IMR-90 (cell line): ENCODE data around the gene FABP6. TPM values are rescaled to one million over a fixed set of nuclear protein-coding genes. Genes with fewer than 3 reads are reported as not detected.

Experiments used
- ATAC-seq: fragments of 200-7000 bp; cut with Tn5 transposase; 2 replicates; pipeline ENCODE4 v1.9.1; 2020; ENCODE audit warnings: low read depth, mild to moderate bottlenecking, moderate library complexity
- BruUV-seq: library from RNA; stranded (reverse); fragments of 400-500 nt; replicated peaks from 2 replicates; lab custom pipeline; 2021; lab: Mats Ljungman, UMichigan
- CTCF ChIA-PET: fragments of 300-600 bp; formaldehyde crosslinking; extraction: SDS; loops from one replicate; lab custom pipeline; 2021; ENCODE audit warnings: antibody characterized with exemption; lab: Yijun Ruan, JAX
- POLR2A ChIA-PET: fragments of 300-600 bp; sonication (Branson Sonifier 250); formaldehyde crosslinking; loops from one replicate; lab custom pipeline; 2022; ENCODE audit warnings: antibody characterized with exemption; ENCODE audit not compliant: unreplicated experiment; lab: Charles Lee
- DNase-seq: peaks from one replicate; pipeline ENCODE4 v3.0.0; 2013
- H2AFZ ChIP-seq: replicated peaks from 2 replicates; pipeline ENCODE3; 2013; ENCODE audit warnings: low read length, mild to moderate bottlenecking; ENCODE audit not compliant: poor library complexity
- H2AK5ac ChIP-seq: 2 replicates; pipeline ENCODE4 v1.6.1; 2013; ENCODE audit warnings: low read depth, low read length, inconsistent platforms
- H2AK9ac ChIP-seq: replicated peaks from 2 replicates; pipeline ENCODE3; 2013; ENCODE audit warnings: mild to moderate bottlenecking, low read depth, low read length, moderate library complexity; ENCODE audit not compliant: poor library complexity
- H2BK120ac ChIP-seq: 2 replicates; pipeline ENCODE4 v1.6.1; 2013; ENCODE audit warnings: low read depth, low read length, inconsistent platforms
- H2BK15ac ChIP-seq: 3 replicates; pipeline ENCODE4 v1.6.1; 2013; ENCODE audit warnings: low read depth, low read length, inconsistent platforms
- H2BK20ac ChIP-seq: 2 replicates; pipeline ENCODE4 v1.6.1; 2013; ENCODE audit warnings: low read depth, mild to moderate bottlenecking, inconsistent platforms, low read length, moderate library complexity
- H2BK5ac ChIP-seq: 2 replicates; pipeline ENCODE4 v1.6.1; 2013; ENCODE audit warnings: mild to moderate bottlenecking, low read depth, low read length, inconsistent platforms; ENCODE audit not compliant: poor library complexity, severe bottlenecking
- H3K14ac ChIP-seq: replicated peaks from 2 replicates; pipeline ENCODE4 v1.6.1; 2013; ENCODE audit warnings: low read depth, low read length, inconsistent platforms
- H3K18ac ChIP-seq: 2 replicates; pipeline ENCODE4 v1.6.1; 2013; ENCODE audit warnings: low read depth, low read length, control low read depth
- H3K23ac ChIP-seq: 2 replicates; pipeline ENCODE4 v1.6.1; 2013; ENCODE audit warnings: low read depth, low read length, inconsistent platforms
- H3K27ac ChIP-seq: 2 replicates; pipeline ENCODE4 v1.5.1; 2013; ENCODE audit warnings: mild to moderate bottlenecking, control low read depth, low read length; ENCODE audit not compliant: insufficient read depth
- H3K27me3 ChIP-seq: 2 replicates; pipeline ENCODE4 v1.6.1; 2013; ENCODE audit warnings: low read length; ENCODE audit not compliant: control insufficient read depth, insufficient read depth
- H3K36me3 ChIP-seq: 2 replicates; pipeline ENCODE4 v1.6.1; 2013; ENCODE audit warnings: low read length, mixed read lengths; ENCODE audit not compliant: control insufficient read depth, insufficient read depth
- H3K4ac ChIP-seq: 2 replicates; pipeline ENCODE4 v1.6.1; 2013; ENCODE audit warnings: low read depth, low read length, inconsistent platforms
- H3K4me1 ChIP-seq: 2 replicates; pipeline ENCODE4 v1.6.1; 2013; ENCODE audit warnings: low read length, mixed read lengths; ENCODE audit not compliant: control insufficient read depth, insufficient read depth
- H3K4me2 ChIP-seq: 2 replicates; pipeline ENCODE4 v1.6.1; 2013; ENCODE audit warnings: low read depth, mild to moderate bottlenecking, control low read depth, low read length, moderate library complexity
- H3K4me3 ChIP-seq: 2 replicates; pipeline ENCODE4 v1.5.1; 2013; ENCODE audit warnings: low read depth, mild to moderate bottlenecking, control low read depth, low read length, moderate library complexity; ENCODE audit not compliant: insufficient read depth
- H3K56ac ChIP-seq: 2 replicates; pipeline ENCODE4 v1.6.1; 2013; ENCODE audit warnings: low read length, inconsistent platforms; ENCODE audit not compliant: insufficient read depth; ENCODE audit errors: extremely low read depth
- H3K79me1 ChIP-seq, 2 experiments: 2 replicates each; pipeline ENCODE4 v1.6.1; 2013; ENCODE audit warnings: low read length in 2 of 2, inconsistent platforms in 1 of 2, low read depth in 1 of 2
- H3K9ac ChIP-seq: 2 replicates; pipeline ENCODE4 v1.6.1; 2013; ENCODE audit warnings: low read depth, low read length, control low read depth
- H3K9me1 ChIP-seq: 2 replicates; pipeline ENCODE4 v1.6.1; 2013; ENCODE audit warnings: low read length, inconsistent platforms; ENCODE audit not compliant: insufficient read depth
- H3K9me3 ChIP-seq: 2 replicates; pipeline ENCODE4 v1.6.1; 2013; ENCODE audit warnings: low read length; ENCODE audit not compliant: control insufficient read depth, insufficient read depth
- H4K20me1 ChIP-seq: 2 replicates; pipeline ENCODE4 v1.6.1; 2013; ENCODE audit warnings: low read length, inconsistent platforms; ENCODE audit not compliant: insufficient read depth
- H4K5ac ChIP-seq: 2 replicates; pipeline ENCODE4 v1.6.1; 2013; ENCODE audit warnings: mild to moderate bottlenecking, low read depth, low read length, control low read depth
- H4K8ac ChIP-seq, 2 experiments: 2 replicates each; pipeline ENCODE4 v1.6.1; 2013; ENCODE audit warnings: low read depth in 2 of 2, low read length in 2 of 2, control low read depth in 1 of 2, inconsistent platforms in 1 of 2
- H4K91ac ChIP-seq: 2 replicates; pipeline ENCODE4 v1.6.1; 2013; ENCODE audit warnings: low read depth, low read length, inconsistent platforms; ENCODE audit not compliant: insufficient read depth
- BHLHE40 ChIP-seq: fragments of 150-350 bp; IDR thresholded peaks from 2 replicates; pipeline ENCODE4 v1.6.1; 2016; ENCODE audit warnings: mild to moderate bottlenecking, low read depth, low read length
- CEBPB ChIP-seq: IDR thresholded peaks from 2 replicates; pipeline ENCODE4 v1.6.1; 2012; ENCODE audit warnings: low read depth, low read length, improper control_type of control experiment
- CHD1 ChIP-seq: IDR thresholded peaks from 2 replicates; pipeline ENCODE4 v1.6.1; 2012; ENCODE audit warnings: low read depth, low read length, improper control_type of control experiment
- FOS ChIP-seq: fragments of 150-350 bp; IDR thresholded peaks from 2 replicates; pipeline ENCODE4 v1.6.1; 2016; ENCODE audit warnings: low read depth, low read length
- MAFK ChIP-seq: IDR thresholded peaks from 2 replicates; pipeline ENCODE4 v1.6.1; 2012; ENCODE audit warnings: low read depth, low read length, improper control_type of control experiment
- MAZ ChIP-seq: IDR thresholded peaks from 2 replicates; pipeline ENCODE4 v1.6.1; 2012; ENCODE audit warnings: low read depth, mild to moderate bottlenecking, low read length, improper control_type of control experiment, moderate library complexity, borderline replicate concordance
- MXI1 ChIP-seq: IDR thresholded peaks from 2 replicates; pipeline ENCODE4 v1.6.1; 2012; ENCODE audit warnings: low read depth, mild to moderate bottlenecking, low read length, moderate library complexity, borderline replicate concordance
- NFE2L2 ChIP-seq: fragments of 150-350 bp; IDR thresholded peaks from 2 replicates; pipeline ENCODE4 v1.6.1; 2016; ENCODE audit warnings: low read depth, mild to moderate bottlenecking, low read length
- POLR2A ChIP-seq: IDR thresholded peaks from 2 replicates; pipeline ENCODE4 v1.6.1; 2012; ENCODE audit warnings: mild to moderate bottlenecking, low read depth, low read length
- RAD21 ChIP-seq: IDR thresholded peaks from 2 replicates; pipeline ENCODE4 v1.6.1; 2012; ENCODE audit warnings: low read length, improper control_type of control experiment
- RCOR1 ChIP-seq: IDR thresholded peaks from 2 replicates; pipeline ENCODE4 v1.6.1; 2012; ENCODE audit warnings: mild to moderate bottlenecking, low read length, improper control_type of control experiment; ENCODE audit not compliant: insufficient replicate concordance
- RFX5 ChIP-seq: IDR thresholded peaks from 2 replicates; pipeline ENCODE4 v1.8.0; 2012; ENCODE audit warnings: low read depth, mild to moderate bottlenecking, low read length, moderate library complexity
- SMC3 ChIP-seq: fragments of 150-350 bp; IDR thresholded peaks from 2 replicates; pipeline ENCODE4 v1.6.1; 2016; ENCODE audit warnings: low read depth, mild to moderate bottlenecking, antibody characterized with exemption, low read length, moderate library complexity
- WGBS, 2 experiments: methylation state at CpG; one replicate each; pipeline versions ENCODE4 v1.1.5 to v1.1.7; 2013; ENCODE audit warnings: missing lambda C conversion rate in 2 of 2; ENCODE audit not compliant: insufficient read length in 1 of 2; ENCODE audit errors: extremely low coverage in 2 of 2; 5-methylcytosine and 5-hydroxymethylcytosine counted together
- dilution Hi-C: fragments of 300-500 bp; cut with HindIII; formaldehyde crosslinking; loops from one replicate; pipeline ENCODE4 v1.14.3; 2018; ENCODE audit warnings: low sequenced_read_pairs; ENCODE audit not compliant: unreplicated experiment
- in situ Hi-C: fragments of 300-500 bp; cut with MboI; formaldehyde crosslinking; loops from 3 replicates; pipeline ENCODE4 v1.14.3; 2019; ENCODE audit warnings: low sequenced_read_pairs, inconsistent platforms, mixed read lengths
- intact Hi-C: fragments of 100-400 bp; cut with micrococcal nuclease; formaldehyde crosslinking; loops from 2 replicates; pipeline ENCODE4 v1.10.0; 2022
- polyA plus RNA-seq, 3 experiments: library from polyadenylated mRNA; depleted of rRNA; stranded (reverse); fragments of >200 nt; gene quantifications; 2 replicates each; pipeline ENCODE4 v1.2.3, GENCODE V29; 2012; ENCODE audit warnings: low replicate concordance in 1 of 3
- total RNA-seq: library from RNA; depleted of rRNA; stranded (reverse); fragments of >200 nt; gene quantifications from 2 replicates; pipeline ENCODE4 v1.2.3, GENCODE V29; 2012
- TF ChIP-seq, protein P1 (sequence below): conservative IDR thresholded peaks from 2 replicates; pipeline ENCODE4 v1.5.1; 2012; ENCODE audit warnings: mild to moderate bottlenecking, low read depth, low read length, improper control_type of control experiment
- TF ChIP-seq, protein P2 (sequence below): fragments of 150-350 bp; IDR thresholded peaks from 2 replicates; pipeline ENCODE4 v1.6.1; 2016; ENCODE audit warnings: low read depth, mild to moderate bottlenecking, low read length, moderate library complexity, borderline replicate concordance
- TF ChIP-seq, protein P3 (sequence below): fragments of 150-350 bp; IDR thresholded peaks from 2 replicates; pipeline ENCODE4 v1.6.1; 2017; ENCODE audit warnings: mild to moderate bottlenecking, antibody characterized with exemption, low read length, low read depth

Gene FABP6
- total and polyA plus RNA-seq, 2 of the 4 experiments (the other 2 are of a cell fraction): not detected

DNA sequence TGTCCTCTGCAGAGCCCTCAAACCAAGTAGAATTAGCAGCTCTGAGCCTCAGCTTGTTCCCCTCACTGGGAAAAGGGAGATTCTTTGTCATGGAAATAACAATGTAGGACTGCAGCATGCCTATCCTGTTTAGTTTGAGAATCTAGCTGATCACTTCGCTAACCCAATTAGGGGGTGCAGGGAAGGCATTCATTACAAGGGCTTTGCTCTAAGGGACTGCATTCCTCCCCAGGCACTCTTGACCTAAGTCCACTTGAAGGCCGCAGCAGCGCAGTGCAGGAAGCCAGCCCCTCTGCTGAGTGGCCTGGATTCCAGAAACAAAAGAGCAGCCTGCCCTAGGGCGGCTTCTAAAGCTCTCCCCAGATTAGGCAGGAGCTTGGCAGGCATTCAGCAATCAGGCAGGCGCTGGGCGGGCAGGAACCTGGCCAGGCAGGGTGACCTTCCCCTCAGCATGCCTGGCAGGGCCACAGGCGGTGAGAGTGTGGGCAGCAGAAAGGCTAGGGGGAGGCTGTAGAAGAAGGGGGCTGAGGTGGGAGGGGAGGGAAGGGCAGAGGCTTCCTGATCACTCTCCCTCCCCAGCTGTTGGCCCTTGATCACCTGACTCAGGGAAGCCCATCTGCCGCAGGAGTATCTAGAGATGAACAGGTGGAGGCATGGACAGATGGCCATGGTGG lies 58.2 kb downstream of the FABP6 start:
- Histone ChIP-seq H3K56ac (no peak overlapping the region), H4K5ac (no peak overlapping the region; the same call in 1 of the 2 replicates), H2AK9ac (peak overlapping the region; percentile 25), H2BK120ac (no peak overlapping the region), H3K9ac (no peak overlapping the region), H4K91ac (no peak overlapping the region), H3K79me1 (peaks cover 13 to 23% of the 10 kb centered on the region in 2 experiments; a peak in 2 of 4 replicates), H3K27ac (no peak overlapping the region), H4K8ac (no peak overlapping the region), H3K14ac (no peak overlapping the region), H3K23ac (no peak overlapping the region), H3K9me1 (no peaks in the 10 kb centered on the region), H2BK15ac (no peak overlapping the region), H3K4me2 (no peak overlapping the region), H3K18ac (no peak overlapping the region), H3K27me3 (no peaks in the 10 kb centered on the region), H2AK5ac (no peak overlapping the region), H3K9me3 (no peaks in the 10 kb centered on the region), H2BK20ac (no peak overlapping the region), H3K4me1 (peaks cover 9% of the 10 kb centered on the region; the same call in 1 of the 2 replicates), H3K4me3 (no peak overlapping the region), H4K20me1 (no peaks in the 10 kb centered on the region), H2AFZ (peak overlapping the region; percentile 27), H3K36me3 (no peaks in the 10 kb centered on the region), H3K4ac (no peak overlapping the region), H2BK5ac (no peak overlapping the region)
- POLR2A ChIA-PET: no interaction called here
- BruUV-seq: no TSS peak
- in situ Hi-C loops (no loop called here), intact Hi-C loops (no loop called here), dilution Hi-C loops (no loop called here)
- DNase-seq (no peak), ATAC-seq (peak; percentile 56)
- TF ChIP-seq MAZ (no peak), RAD21 (no peak), CEBPB (no peak), MXI1 (no peak), MAFK (no peak), CHD1 (no peak), SMC3 (no peak), RCOR1 (no peak), RFX5 (no peak), NFE2L2 (no peak), FOS (no peak), POLR2A (no peak), BHLHE40 (no peak)
- TF ChIP-seq, protein P1, sequence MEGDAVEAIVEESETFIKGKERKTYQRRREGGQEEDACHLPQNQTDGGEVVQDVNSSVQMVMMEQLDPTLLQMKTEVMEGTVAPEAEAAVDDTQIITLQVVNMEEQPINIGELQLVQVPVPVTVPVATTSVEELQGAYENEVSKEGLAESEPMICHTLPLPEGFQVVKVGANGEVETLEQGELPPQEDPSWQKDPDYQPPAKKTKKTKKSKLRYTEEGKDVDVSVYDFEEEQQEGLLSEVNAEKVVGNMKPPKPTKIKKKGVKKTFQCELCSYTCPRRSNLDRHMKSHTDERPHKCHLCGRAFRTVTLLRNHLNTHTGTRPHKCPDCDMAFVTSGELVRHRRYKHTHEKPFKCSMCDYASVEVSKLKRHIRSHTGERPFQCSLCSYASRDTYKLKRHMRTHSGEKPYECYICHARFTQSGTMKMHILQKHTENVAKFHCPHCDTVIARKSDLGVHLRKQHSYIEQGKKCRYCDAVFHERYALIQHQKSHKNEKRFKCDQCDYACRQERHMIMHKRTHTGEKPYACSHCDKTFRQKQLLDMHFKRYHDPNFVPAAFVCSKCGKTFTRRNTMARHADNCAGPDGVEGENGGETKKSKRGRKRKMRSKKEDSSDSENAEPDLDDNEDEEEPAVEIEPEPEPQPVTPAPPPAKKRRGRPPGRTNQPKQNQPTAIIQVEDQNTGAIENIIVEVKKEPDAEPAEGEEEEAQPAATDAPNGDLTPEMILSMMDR: no peak
- TF ChIP-seq, protein P2, sequence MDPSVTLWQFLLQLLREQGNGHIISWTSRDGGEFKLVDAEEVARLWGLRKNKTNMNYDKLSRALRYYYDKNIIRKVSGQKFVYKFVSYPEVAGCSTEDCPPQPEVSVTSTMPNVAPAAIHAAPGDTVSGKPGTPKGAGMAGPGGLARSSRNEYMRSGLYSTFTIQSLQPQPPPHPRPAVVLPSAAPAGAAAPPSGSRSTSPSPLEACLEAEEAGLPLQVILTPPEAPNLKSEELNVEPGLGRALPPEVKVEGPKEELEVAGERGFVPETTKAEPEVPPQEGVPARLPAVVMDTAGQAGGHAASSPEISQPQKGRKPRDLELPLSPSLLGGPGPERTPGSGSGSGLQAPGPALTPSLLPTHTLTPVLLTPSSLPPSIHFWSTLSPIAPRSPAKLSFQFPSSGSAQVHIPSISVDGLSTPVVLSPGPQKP: no peak
- TF ChIP-seq, protein P3, sequence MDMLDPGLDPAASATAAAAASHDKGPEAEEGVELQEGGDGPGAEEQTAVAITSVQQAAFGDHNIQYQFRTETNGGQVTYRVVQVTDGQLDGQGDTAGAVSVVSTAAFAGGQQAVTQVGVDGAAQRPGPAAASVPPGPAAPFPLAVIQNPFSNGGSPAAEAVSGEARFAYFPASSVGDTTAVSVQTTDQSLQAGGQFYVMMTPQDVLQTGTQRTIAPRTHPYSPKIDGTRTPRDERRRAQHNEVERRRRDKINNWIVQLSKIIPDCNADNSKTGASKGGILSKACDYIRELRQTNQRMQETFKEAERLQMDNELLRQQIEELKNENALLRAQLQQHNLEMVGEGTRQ: no peak
- WGBS, 2 experiments: 54% methylated on average over 2 of the region's 8 CpGs; no CpG with 5 or more reads in 1 of the 2 experiments
- CTCF ChIA-PET: interaction anchor here (0.6 to 0.7 kb wide), 3 partner anchors 58 to 265 kb away, joined by 3 read pairs; no protein-coding TSS in a partner anchor
